CD4-positive, alpha-beta T cell treated with Interferon alpha-2 for 1 hour (primary cell): Measurements from ENCODE around the gene FAM228A.
"Not testable (repeated sequence)": the region's sequence is repeated elsewhere in the genome, so short reads cannot be mapped to it uniquely, and the experiment has no call there.

Source experiments
- DNase-seq, 2 donors: peaks; one replicate each; pipeline ENCODE4 v3.0.0-alpha.2; 2020 to 2022

FAM228A gene

GRCh38 chr2:24191848-24192247 is 17.0 kb downstream of the FAM228A start:
- no peak for DNase-seq

- not testable (repeated sequence) for DNase-seq
Observed at GRCh38 chr2:24197213-24197612, 22.4 kb downstream of the FAM228A start.

GRCh38 chr2:24199968-24200590 is 25.2 kb downstream of the FAM228A start:
- no peak for DNase-seq

- no peak for DNase-seq
Observed at GRCh38 chr2:24200799-24201198, 25.9 kb downstream of the FAM228A start.

- no peak for DNase-seq
Observed at GRCh38 chr2:24203029-24203786, 28.4 kb downstream of the FAM228A start.

- no peak for DNase-seq
Observed at GRCh38 chr2:24203787-24204150, 28.9 kb downstream of the FAM228A start.

GRCh38 chr2:24204505-24204904 is 29.7 kb downstream of the FAM228A start:
- DNase-seq, result no peak

- DNase-seq, result no peak
Observed at GRCh38 chr2:24205131-24205530, 30.3 kb downstream of the FAM228A start.

GRCh38 chr2:24206242-24206641 is 31.4 kb downstream of the FAM228A start:
- DNase-seq, result no peak

- no peak for DNase-seq
Observed at GRCh38 chr2:24206714-24207113, 31.9 kb downstream of the FAM228A start.

GRCh38 chr2:24207359-24207758 is 32.5 kb downstream of the FAM228A start:
- no peak for DNase-seq

GRCh38 chr2:24208490-24208889 is 33.6 kb downstream of the FAM228A start:
- DNase-seq, result no peak

- no peak for DNase-seq
Observed at GRCh38 chr2:24209389-24210105, 34.7 kb downstream of the FAM228A start.

- DNase-seq, result no peak
Observed at GRCh38 chr2:24210106-24210455, 35.2 kb downstream of the FAM228A start.

- DNase-seq, result no peak
Observed at GRCh38 chr2:24210723-24211122, 35.9 kb downstream of the FAM228A start.

- no peak for DNase-seq
Observed at GRCh38 chr2:24211408-24211807, 36.6 kb downstream of the FAM228A start.

GRCh38 chr2:24214880-24215279 is 40.0 kb downstream of the FAM228A start:
- peak in 1 of 2 donors; percentile 19 for DNase-seq

GRCh38 chr2:24220554-24221291 is 45.9 kb downstream of the FAM228A start:
- DNase-seq, result no peak

- DNase-seq, result no peak
Observed at GRCh38 chr2:24221343-24222050, 46.6 kb downstream of the FAM228A start.

GRCh38 chr2:24222946-24223345 is 48.1 kb downstream of the FAM228A start:
- no peak for DNase-seq

- DNase-seq, result no peak
Observed at GRCh38 chr2:24225499-24226242, 50.8 kb downstream of the FAM228A start.

GRCh38 chr2:24228470-24228869 is 53.6 kb downstream of the FAM228A start:
- DNase-seq, result peak in 1 of 2 donors; percentile 19
